Measurements from ENCODE around the gene PGF.
A peak's percentile ranks its signal among the peaks of the same experiment; 100 is the strongest.

The PGF gene

GRCh38 chr14:74893614-74894091 lies 61.7 kb downstream of the PGF start:
- H3K4me3 ChIP-seq (ENCODE audit: low read depth, low read length), result peak overlapping the region; percentile 2; the same call in 1 of the 2 replicates
- peak; percentile 44 for DNase-seq (ENCODE audit: low read depth)
- TF ChIP-seq CTCF (IDR thresholded peaks at IDR 0.05; ENCODE audit: insufficient read depth, low read depth, low read length, missing control alignments), result no peak

GRCh38 chr14:74892745-74893144 lies 62.7 kb downstream of the PGF start:
- TF ChIP-seq CTCF (IDR thresholded peaks at IDR 0.05; ENCODE audit: insufficient read depth, low read depth, low read length, missing control alignments), result no peak
- DNase-seq (ENCODE audit: low read depth), result no peak
- no peak overlapping the region for H3K4me3 ChIP-seq (ENCODE audit: low read depth, low read length)

GRCh38 chr14:74891870-74892269 lies 63.5 kb downstream of the PGF start:
- no peak for TF ChIP-seq CTCF (IDR thresholded peaks at IDR 0.05; ENCODE audit: insufficient read depth, low read depth, low read length, missing control alignments)
- no peak for DNase-seq (ENCODE audit: low read depth)
- H3K4me3 ChIP-seq (ENCODE audit: low read depth, low read length), result no peak overlapping the region

All from GM12865 (cell line).